ENCODE measurements around the gene KIF3A. TPM values are rescaled to one million over a fixed set of nuclear protein-coding genes. Genes with fewer than 3 reads are reported as not detected.

Gene KIF3A
- polyA plus RNA-seq, 1 of the 3 experiments (the other 2 are of a cell fraction): 5.1 TPM

GRCh38 chr5:132663771-132664695 lies 73.3 kb downstream of the KIF3A start:
- Histone ChIP-seq H2AFZ (ENCODE audit: low read depth) (no peak overlapping the region), H3K27me3 (ENCODE audit: insufficient read depth) (no peaks in the 10 kb centered on the region), H3K27ac (ENCODE audit: low read depth in 2 of 2, low read length in 1 of 2) (no peak overlapping the region), H3K79me2 (ENCODE audit: insufficient read depth) (no peaks in the 10 kb centered on the region), H3K9ac (no peak overlapping the region), H3F3A (replicated peaks; ENCODE audit: insufficient read depth) (no peaks in the 10 kb centered on the region), H4K20me1 (ENCODE audit: insufficient read depth) (no peaks in the 10 kb centered on the region), H3K9me3 (no peaks in the 10 kb centered on the region), H3K4me2 (no peak overlapping the region), H3K9me2 (no peaks in the 10 kb centered on the region), H3K36me3 (replicated peaks in 1 of 2; ENCODE audit: control insufficient read depth in 1 of 2, insufficient read depth in 2 of 2, low read length in 1 of 2) (no peaks in the 10 kb centered on the region), H3K4me3 (ENCODE audit: low read depth in 2 of 2, low read length in 1 of 2) (no peak overlapping the region), H3K4me1 (ENCODE audit: control insufficient read depth in 1 of 2, insufficient read depth in 2 of 2, low read depth in 1 of 2, low read length in 1 of 2) (no peaks in the 10 kb centered on the region; a peak in 1 of 4 replicates)
- no peak for TF ChIP-seq USF2 (IDR thresholded peaks at IDR 0.05; ENCODE audit: borderline replicate concordance, low read depth, low read length)
- TF ChIP-seq TAF1 (IDR thresholded peaks at IDR 0.05; ENCODE audit: borderline replicate concordance, low read depth, low read length): no peak
- no peak for TF ChIP-seq NRF1 (IDR thresholded peaks at IDR 0.05; ENCODE audit: low read depth, low read length)
- TF ChIP-seq TEAD4 (IDR thresholded peaks at IDR 0.05; ENCODE audit: borderline replicate concordance, insufficient read depth): no peak
- TF ChIP-seq YY1 (IDR thresholded peaks at IDR 0.05; ENCODE audit: low read depth): no peak
- TF ChIP-seq RCOR1 (IDR thresholded peaks at IDR 0.05; ENCODE audit: low read length): no peak
- no peak for TF ChIP-seq MEF2A (IDR thresholded peaks at IDR 0.05; ENCODE audit: borderline replicate concordance, low read depth)
- TF ChIP-seq ZBTB33 (IDR thresholded peaks at IDR 0.05; ENCODE audit: borderline replicate concordance, low read depth): no peak
- TF ChIP-seq IRF3 (IDR thresholded peaks at IDR 0.05; ENCODE audit: low read depth, low read length): no peak
- no peak for TF ChIP-seq FOXJ3 (CRISPR knock-in tag; IDR thresholded peaks at IDR 0.05)
- no peak for TF ChIP-seq TCF12 (IDR thresholded peaks at IDR 0.05)
- no peak for TF ChIP-seq SMC3 (IDR thresholded peaks at IDR 0.05; ENCODE audit: low read depth, low read length)
- TF ChIP-seq MAX (IDR thresholded peaks at IDR 0.05; ENCODE audit: low read depth): no peak
- TF ChIP-seq RFX5 (IDR thresholded peaks at IDR 0.05; ENCODE audit: low read length): no peak
- no peak for TF ChIP-seq NFIC (IDR thresholded peaks at IDR 0.05; ENCODE audit: borderline replicate concordance)
- no peak for TF ChIP-seq FOXM1 (IDR thresholded peaks at IDR 0.05; ENCODE audit: low read depth)
- TF ChIP-seq CHD2 (IDR thresholded peaks at IDR 0.05; ENCODE audit: low read length, partially characterized antibody): no peak
- no peak for TF ChIP-seq RAD21 (IDR thresholded peaks at IDR 0.05; ENCODE audit: low read length)
- no peak for TF ChIP-seq USF1 (IDR thresholded peaks at IDR 0.05; ENCODE audit: borderline replicate concordance, low read depth)
- 86% methylated on average over 12 of the region's 13 CpGs for WGBS (ENCODE audit: low lambda C conversion rate)
- CTCF ChIA-PET: no interaction called here
- DNase-seq: no peak
- POLR2A ChIA-PET: no interaction called here

All from SK-N-SH (cell line).